Brain microvascular endothelial cell (primary cell): ENCODE results near the gene ABHD13.

ENCODE experiments used
- DNase-seq: peaks from one replicate; pipeline ENCODE4 v3.0.0-alpha.2; 2020
- H3K27ac ChIP-seq: fragments of 250-450 bp; sonication (Bioruptor Pico); 2 replicates; pipeline ENCODE4 v1.5.1; 2020; ENCODE audit warnings: mild to moderate bottlenecking, moderate library complexity
- H3K27me3 ChIP-seq: fragments of 250-450 bp; sonication (Bioruptor Pico); replicated peaks from 2 replicates; pipeline ENCODE4 v1.5.1; 2020; ENCODE audit warnings: mild to moderate bottlenecking
- H3K36me3 ChIP-seq: fragments of 250-450 bp; sonication (Bioruptor Pico); replicated peaks from 2 replicates; pipeline ENCODE4 v1.5.1; 2020; ENCODE audit warnings: mild to moderate bottlenecking
- H3K4me3 ChIP-seq: 2 replicates; pipeline ENCODE4 v1.5.1; 2011; ENCODE audit warnings: low read depth, mild to moderate bottlenecking, control low read depth, low read length, moderate library complexity
- in situ Hi-C: cut with HindIII; loops from 2 replicates; pipeline ENCODE4 v1.10.0; 2017; ENCODE audit warnings: low sequenced_read_pairs, low pct_ligation_motif_present
- TF ChIP-seq, protein P1 (sequence below): IDR thresholded peaks from 2 replicates; pipeline ENCODE4 v1.5.1; 2011; ENCODE audit warnings: low read depth, mild to moderate bottlenecking, moderate library complexity, low read length, control low read depth, inconsistent platforms; ENCODE audit errors: missing control alignments

The ABHD13 gene

DNA sequence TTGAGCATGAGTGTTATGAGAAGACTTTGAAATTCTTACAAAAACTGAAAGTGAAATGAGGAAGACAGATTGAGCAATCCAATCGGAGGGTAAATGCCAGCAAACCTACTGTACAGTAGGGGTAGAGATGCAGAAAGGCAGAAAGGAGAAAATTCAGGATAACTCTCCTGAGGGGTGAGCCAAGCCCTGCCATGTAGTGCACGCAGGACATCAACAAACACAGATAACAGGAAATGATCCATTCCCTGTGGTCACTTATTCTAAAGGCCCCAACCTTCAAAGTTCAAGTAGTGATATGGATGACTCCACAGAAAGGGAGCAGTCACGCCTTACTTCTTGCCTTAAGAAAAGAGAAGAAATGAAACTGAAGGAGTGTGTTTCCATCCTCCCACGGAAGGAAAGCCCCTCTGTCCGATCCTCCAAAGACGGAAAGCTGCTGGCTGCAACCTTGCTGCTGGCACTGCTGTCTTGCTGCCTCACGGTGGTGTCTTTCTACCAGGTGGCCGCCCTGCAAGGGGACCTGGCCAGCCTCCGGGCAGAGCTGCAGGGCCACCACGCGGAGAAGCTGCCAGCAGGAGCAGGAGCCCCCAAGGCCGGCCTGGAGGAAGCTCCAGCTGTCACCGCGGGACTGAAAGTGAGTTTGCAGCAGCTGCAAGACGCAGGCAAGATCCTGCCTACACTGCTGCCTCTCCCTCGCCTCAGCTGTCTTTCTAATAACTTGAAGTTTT lies 51.6 kb downstream of the ABHD13 start, which contains the start of gene TNFSF13B:
Gene TNFSF13B, plus strand, starts transcription at position 118 of the 728 bp plus-strand sequence. Its CDS starts 178 bp downstream, at position 296.
- Histone ChIP-seq H3K27ac (no peak within 1 kb of the TSS), H3K27me3 (no peaks in the 10 kb centered on the region), H3K36me3 (no peaks in the 10 kb centered on the region), H3K4me3 (peak within 1 kb of the TSS; percentile 45)
- in situ Hi-C loops = no loop called here
- TF ChIP-seq, protein P1, sequence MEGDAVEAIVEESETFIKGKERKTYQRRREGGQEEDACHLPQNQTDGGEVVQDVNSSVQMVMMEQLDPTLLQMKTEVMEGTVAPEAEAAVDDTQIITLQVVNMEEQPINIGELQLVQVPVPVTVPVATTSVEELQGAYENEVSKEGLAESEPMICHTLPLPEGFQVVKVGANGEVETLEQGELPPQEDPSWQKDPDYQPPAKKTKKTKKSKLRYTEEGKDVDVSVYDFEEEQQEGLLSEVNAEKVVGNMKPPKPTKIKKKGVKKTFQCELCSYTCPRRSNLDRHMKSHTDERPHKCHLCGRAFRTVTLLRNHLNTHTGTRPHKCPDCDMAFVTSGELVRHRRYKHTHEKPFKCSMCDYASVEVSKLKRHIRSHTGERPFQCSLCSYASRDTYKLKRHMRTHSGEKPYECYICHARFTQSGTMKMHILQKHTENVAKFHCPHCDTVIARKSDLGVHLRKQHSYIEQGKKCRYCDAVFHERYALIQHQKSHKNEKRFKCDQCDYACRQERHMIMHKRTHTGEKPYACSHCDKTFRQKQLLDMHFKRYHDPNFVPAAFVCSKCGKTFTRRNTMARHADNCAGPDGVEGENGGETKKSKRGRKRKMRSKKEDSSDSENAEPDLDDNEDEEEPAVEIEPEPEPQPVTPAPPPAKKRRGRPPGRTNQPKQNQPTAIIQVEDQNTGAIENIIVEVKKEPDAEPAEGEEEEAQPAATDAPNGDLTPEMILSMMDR = peak; percentile 38
- DNase-seq = peak; percentile 6

DNA sequence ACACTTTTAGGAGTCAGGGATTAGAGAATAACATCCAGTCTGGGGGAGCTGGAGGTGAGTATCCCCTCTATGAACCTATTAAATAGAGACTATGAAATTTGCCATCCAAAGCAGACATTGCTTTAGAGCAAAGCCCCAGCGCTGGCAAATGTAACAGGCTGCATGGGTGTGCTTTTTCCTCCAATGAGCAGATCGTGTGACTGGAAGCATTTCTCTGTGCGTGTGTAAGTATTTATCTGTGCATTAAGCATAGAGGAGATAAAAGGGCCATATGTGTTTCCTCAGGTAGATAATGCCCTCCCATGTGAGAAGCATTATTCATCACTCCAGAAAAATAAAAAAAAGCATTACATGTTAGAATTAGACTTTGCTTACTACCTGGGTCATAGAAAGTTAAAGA lies 52.2 kb downstream of the ABHD13 start:
- H3K27ac ChIP-seq = no peak overlapping the region
- TF ChIP-seq, protein P1 = no peak
- H3K4me3 ChIP-seq = peak overlapping the region; percentile 45
- H3K27me3 ChIP-seq = no peaks in the 10 kb centered on the region
- DNase-seq = no peak
- in situ Hi-C loops = no loop called here
- H3K36me3 ChIP-seq = no peaks in the 10 kb centered on the region

DNA sequence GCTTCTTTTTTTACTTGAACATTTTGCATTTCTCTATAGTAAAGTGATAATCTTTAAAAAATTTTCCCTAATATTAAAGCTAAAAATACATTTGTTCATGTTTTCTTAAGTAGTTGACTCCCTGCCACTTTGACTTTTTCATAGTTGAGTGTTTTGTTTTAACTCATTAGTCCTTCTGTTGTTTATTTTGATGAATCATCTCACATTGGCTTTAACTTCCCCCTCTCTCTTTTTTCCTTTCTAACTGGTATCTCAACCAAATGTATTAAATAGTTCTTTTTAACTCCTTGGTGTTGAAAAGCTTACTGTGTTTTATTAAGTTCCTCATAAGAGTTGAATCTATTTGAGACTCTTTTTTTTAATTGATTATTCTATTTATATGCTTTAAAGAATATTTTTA lies 54.1 kb downstream of the ABHD13 start:
- Histone ChIP-seq H3K4me3 (no peak overlapping the region), H3K27me3 (no peaks in the 10 kb centered on the region), H3K27ac (no peak overlapping the region), H3K36me3 (no peaks in the 10 kb centered on the region)
- no peak for DNase-seq
- in situ Hi-C loops = no loop called here
- TF ChIP-seq, protein P1 = no peak

DNA sequence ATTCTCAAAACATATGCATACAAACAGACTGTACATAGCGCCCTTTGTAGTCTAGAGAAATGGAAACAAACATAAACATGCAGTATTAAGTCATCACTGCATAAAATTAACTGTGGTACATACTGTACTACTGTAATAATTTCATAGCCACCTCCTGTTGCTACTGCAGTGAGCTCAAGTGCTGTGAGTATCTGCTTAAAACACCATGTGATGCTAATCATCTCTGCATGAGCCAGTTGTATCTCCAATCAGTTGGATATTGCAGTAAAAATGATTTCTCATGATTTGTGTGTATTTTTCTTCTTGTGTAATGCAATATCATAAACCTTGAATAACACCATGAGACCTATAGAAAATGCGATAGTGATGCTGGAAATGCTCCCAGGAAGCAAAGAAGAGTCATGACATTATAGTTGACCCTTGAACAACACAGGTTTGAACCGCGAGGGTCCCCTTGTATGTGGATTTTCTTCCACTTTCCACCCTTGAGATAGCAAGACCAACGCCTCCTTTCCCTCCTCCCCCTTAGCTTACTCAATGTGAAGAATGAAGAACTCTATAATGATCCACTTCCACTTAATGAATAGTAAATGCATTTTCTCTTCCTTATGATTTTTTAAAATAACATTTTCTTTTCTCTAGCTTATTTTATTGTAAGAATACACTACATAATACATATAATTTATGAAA lies 55.4 kb downstream of the ABHD13 start:
- DNase-seq = no peak
- Histone ChIP-seq H3K36me3 (no peaks in the 10 kb centered on the region), H3K4me3 (no peak overlapping the region), H3K27me3 (no peaks in the 10 kb centered on the region), H3K27ac (no peak overlapping the region)
- TF ChIP-seq, protein P1 = no peak
- in situ Hi-C loops = no loop called here

DNA sequence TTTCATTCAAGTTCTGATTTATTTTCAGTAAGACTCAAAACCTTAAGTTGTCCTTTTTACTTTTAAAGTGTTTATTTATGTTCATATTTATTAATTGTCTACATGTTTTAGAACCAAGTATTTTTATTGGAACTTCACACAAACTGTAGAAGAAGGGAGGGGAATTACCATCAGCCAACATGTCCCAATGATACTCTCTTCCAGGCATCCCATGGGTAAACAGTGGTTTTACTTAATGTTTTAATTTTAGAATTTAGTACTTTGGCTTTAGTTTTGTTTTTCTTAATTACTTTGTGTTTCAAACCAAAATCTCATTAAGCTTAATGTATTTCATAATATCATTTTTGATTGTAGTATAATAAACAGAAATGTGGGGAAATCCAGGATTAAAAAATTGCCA lies 56.5 kb downstream of the ABHD13 start:
- Histone ChIP-seq H3K27ac (no peak overlapping the region), H3K27me3 (no peaks in the 10 kb centered on the region), H3K4me3 (no peak overlapping the region), H3K36me3 (no peaks in the 10 kb centered on the region)
- in situ Hi-C loops = no loop called here
- TF ChIP-seq, protein P1 = no peak
- no peak for DNase-seq

DNA sequence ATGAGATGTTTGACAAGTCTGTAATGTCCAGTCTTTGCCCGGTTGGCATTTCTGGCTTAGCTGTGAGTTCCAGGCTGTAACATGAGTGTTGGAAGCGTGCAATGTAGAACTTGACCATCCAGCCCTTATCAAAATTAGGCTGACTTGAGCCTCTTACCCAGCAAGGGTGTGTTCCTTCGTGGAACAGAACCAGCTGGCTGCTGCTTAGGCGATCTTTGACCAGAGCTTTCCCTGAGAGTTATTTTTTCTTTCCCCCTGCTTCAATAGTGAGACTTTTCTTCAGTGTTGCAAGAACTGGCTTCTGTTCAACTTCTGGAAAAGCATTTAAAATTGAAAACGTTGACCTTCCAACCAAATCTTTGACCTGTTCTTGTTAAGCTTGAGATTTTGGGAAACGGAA lies 57.9 kb downstream of the ABHD13 start:
- Histone ChIP-seq H3K27me3 (no peaks in the 10 kb centered on the region), H3K4me3 (no peak overlapping the region), H3K27ac (no peak overlapping the region), H3K36me3 (no peaks in the 10 kb centered on the region)
- in situ Hi-C loops = no loop called here
- no peak for DNase-seq
- TF ChIP-seq, protein P1 = no peak
